ENCODE results near the gene HSPB7.
"Not testable (repeated sequence)": the region's sequence is repeated elsewhere in the genome, so short reads cannot be mapped to it uniquely, and the experiment has no call there.

Gene HSPB7

DNA sequence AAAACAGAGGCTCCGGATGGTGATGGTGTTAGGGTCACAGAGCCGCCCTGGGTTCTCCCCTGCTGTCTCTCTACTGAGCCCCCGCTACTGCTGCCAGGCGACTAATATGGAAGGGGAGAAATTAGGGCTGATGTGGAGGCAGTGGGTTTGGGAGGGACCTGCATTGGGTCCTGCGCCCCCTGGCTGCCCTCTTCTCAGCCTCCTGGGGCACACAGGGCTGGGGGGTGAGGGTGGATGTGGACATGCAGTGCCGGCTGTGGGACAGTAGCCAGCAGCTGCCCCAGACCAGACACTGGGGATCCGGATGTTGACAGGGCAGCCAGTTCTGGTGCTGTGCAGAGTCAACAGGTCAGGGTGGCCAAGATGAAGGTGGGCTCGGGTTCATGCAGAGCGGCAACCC lies 24.3 kb upstream of the HSPB7 start:
- no peaks in the 10 kb centered on the region for H3K4me1 ChIP-seq (ENCODE audit: control insufficient read depth, insufficient read depth, low read length)
- CTCF ChIA-PET, result interaction anchor here (1.0 kb wide), 1 partner anchor 32 kb away, joined by 4 read pairs; no protein-coding TSS in a partner anchor
- no peak overlapping the region for H3K27ac ChIP-seq (ENCODE audit: extremely low read depth, low read depth, low read length)
- no peaks in the 10 kb centered on the region for H3K36me3 ChIP-seq (ENCODE audit: control insufficient read depth in 2 of 2, insufficient read depth in 1 of 2, low read length in 2 of 2)
- POLR2A ChIA-PET, result no interaction called here
- no peaks in the 10 kb centered on the region for H3K9me3 ChIP-seq (ENCODE audit: control insufficient read depth, insufficient read depth, low read depth, low read length)
- no peak for TF ChIP-seq KLF16 (tag by site-specific recombination; IDR thresholded peaks at IDR 0.05)
- TF ChIP-seq ZNF175 (tag by site-specific recombination; IDR thresholded peaks at IDR 0.05), result no peak
- 0 out of 2 replicates have a peak, but pooled peaks have one; percentile 22 for TF ChIP-seq SCRT2 (tag by site-specific recombination; IDR thresholded peaks at IDR 0.05)
- H3K4me3 ChIP-seq (ENCODE audit: low read depth, low read length), result no peak overlapping the region

DNA sequence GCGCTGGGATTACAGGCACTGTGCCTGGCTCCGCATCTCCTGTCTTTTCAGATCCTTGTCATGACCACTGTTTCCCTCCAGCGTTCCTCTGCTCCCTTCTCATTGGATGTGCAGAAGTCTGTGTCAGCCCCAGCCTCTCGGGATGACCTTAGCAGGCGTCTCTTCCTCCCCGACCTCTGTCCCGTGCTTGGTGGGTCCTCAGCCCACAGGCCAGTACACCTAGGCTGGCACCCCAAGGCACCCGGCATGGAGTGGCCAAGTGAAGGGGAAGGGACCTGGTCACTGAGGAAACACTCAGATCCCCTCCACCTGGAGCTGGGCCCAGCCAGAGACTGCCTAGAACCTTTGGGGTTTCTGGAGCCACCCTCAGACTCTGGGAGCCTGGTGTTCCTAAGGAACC lies 23.4 kb upstream of the HSPB7 start:
- CTCF ChIA-PET, result interaction anchor here (1.0 to 1.4 kb wide), 2 partner anchors 31 to 33 kb away, joined by 4 to 6 read pairs; no protein-coding TSS in a partner anchor
- no peaks in the 10 kb centered on the region for H3K9me3 ChIP-seq (ENCODE audit: control insufficient read depth, insufficient read depth, low read depth, low read length)
- H3K27ac ChIP-seq (ENCODE audit: extremely low read depth, low read depth, low read length), result no peak overlapping the region
- no peak overlapping the region for H3K4me3 ChIP-seq (ENCODE audit: low read depth, low read length)
- no peaks in the 10 kb centered on the region for H3K4me1 ChIP-seq (ENCODE audit: control insufficient read depth, insufficient read depth, low read length)
- no peaks in the 10 kb centered on the region for H3K36me3 ChIP-seq (ENCODE audit: control insufficient read depth in 2 of 2, insufficient read depth in 1 of 2, low read length in 2 of 2)
- POLR2A ChIA-PET, result no interaction called here
- no peak for TF ChIP-seq ZNF16 (tag by site-specific recombination; IDR thresholded peaks at IDR 0.05; ENCODE audit: low read depth)
- no peak for TF ChIP-seq ZBTB20 (tag by site-specific recombination; IDR thresholded peaks at IDR 0.05)
- TF ChIP-seq ZNF677 (tag by site-specific recombination; IDR thresholded peaks at IDR 0.05), result no peak

DNA sequence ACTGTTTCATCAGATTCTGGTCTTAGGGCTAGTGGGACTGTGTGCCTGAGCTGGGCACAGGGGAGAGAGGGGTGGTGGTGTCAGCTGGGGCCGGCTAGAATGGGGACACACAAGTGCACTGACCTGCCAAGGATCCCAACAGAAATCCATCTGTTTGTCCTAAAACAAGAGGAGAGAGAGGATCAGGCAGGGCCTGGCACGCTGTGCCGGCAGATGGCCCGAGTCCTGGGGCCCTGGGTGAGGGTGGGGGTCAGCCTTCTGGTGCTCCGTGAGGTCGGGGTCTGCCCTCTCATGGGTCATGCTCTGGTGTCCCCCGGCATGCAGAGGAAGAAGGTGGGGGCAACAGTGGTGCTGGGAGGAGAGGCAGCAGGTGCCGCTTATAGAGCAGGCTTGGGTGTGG lies 22.0 kb upstream of the HSPB7 start:
- H3K27ac ChIP-seq (ENCODE audit: extremely low read depth, low read depth, low read length); POLR2A ChIA-PET; H3K9me3 ChIP-seq (ENCODE audit: control insufficient read depth, insufficient read depth, low read depth, low read length); H3K4me3 ChIP-seq (ENCODE audit: low read depth, low read length); H3K4me1 ChIP-seq (ENCODE audit: control insufficient read depth, insufficient read depth, low read length); H3K36me3 ChIP-seq (ENCODE audit: control insufficient read depth in 2 of 2, insufficient read depth in 1 of 2, low read length in 2 of 2): not testable (repeated sequence)
- CTCF ChIA-PET, result interaction anchor here (1.4 kb wide), 1 partner anchor 31 kb away, joined by 6 read pairs; no protein-coding TSS in a partner anchor

DNA sequence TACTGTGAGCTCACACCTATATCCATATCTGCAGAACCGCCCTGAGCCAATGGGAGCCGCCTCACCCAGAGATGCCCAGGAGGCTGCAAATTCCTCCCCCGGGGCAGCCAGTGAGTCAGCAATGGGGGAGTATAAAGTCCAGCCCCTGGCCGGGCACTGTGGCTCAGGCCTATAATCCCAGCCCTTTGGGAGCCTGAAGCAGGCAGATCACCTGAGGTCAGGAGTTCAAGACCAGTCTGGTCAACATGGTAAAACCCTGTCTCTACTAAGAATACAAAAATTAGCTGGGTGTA lies 20.7 kb upstream of the HSPB7 start:
- H3K9me3 ChIP-seq (ENCODE audit: control insufficient read depth, insufficient read depth, low read depth, low read length), result no peaks in the 10 kb centered on the region
- TF ChIP-seq ZNF175 (tag by site-specific recombination; IDR thresholded peaks at IDR 0.05), result no peak
- TF ChIP-seq GLIS2 (tag by site-specific recombination; IDR thresholded peaks at IDR 0.05), result peak; percentile 10; the same call in 1 of the 2 replicates
- H3K36me3 ChIP-seq (ENCODE audit: control insufficient read depth in 2 of 2, insufficient read depth in 1 of 2, low read length in 2 of 2), result no peaks in the 10 kb centered on the region
- H3K4me1 ChIP-seq (ENCODE audit: control insufficient read depth, insufficient read depth, low read length), result no peaks in the 10 kb centered on the region
- ChIA-PET CTCF (interaction anchor here (0.5 to 1.6 kb wide), 6 partner anchors 19 to 247 kb away, joined by 3 to 4 read pairs (median 3); no protein-coding TSS in a partner anchor), POLR2A (no interaction called here)
- no peak overlapping the region for H3K27ac ChIP-seq (ENCODE audit: extremely low read depth, low read depth, low read length)
- no peak overlapping the region for H3K4me3 ChIP-seq (ENCODE audit: low read depth, low read length)

DNA sequence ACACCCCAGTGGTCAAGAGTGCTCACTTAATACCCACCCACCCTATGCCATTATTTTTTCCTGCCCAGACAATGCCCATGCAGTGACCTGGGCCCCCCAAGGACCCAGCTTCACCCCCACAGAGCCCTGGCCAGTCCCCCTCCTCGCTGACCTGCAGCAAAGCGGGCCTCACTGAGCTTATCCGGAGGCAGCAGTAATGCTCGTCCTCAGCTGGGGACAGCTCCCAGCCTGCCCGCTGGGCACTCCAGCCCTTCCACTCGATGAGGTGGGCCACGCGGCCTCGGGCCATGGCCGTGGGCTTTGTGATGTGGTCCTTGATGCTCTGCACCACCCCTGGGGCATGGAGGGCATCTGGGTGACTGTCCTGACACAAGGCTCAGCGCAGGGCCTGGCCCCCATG lies 18.6 kb upstream of the HSPB7 start:
- H3K9me3 ChIP-seq (ENCODE audit: control insufficient read depth, insufficient read depth, low read depth, low read length); H3K4me1 ChIP-seq (ENCODE audit: control insufficient read depth, insufficient read depth, low read length); H3K27ac ChIP-seq (ENCODE audit: extremely low read depth, low read depth, low read length); H3K36me3 ChIP-seq (ENCODE audit: control insufficient read depth in 2 of 2, insufficient read depth in 1 of 2, low read length in 2 of 2); POLR2A ChIA-PET; H3K4me3 ChIP-seq (ENCODE audit: low read depth, low read length): not testable (repeated sequence)
- CTCF ChIA-PET, result interaction anchor here (0.6 kb wide), 2 partner anchors 27 to 187 kb away, joined by 3 to 4 read pairs; no protein-coding TSS in a partner anchor

DNA sequence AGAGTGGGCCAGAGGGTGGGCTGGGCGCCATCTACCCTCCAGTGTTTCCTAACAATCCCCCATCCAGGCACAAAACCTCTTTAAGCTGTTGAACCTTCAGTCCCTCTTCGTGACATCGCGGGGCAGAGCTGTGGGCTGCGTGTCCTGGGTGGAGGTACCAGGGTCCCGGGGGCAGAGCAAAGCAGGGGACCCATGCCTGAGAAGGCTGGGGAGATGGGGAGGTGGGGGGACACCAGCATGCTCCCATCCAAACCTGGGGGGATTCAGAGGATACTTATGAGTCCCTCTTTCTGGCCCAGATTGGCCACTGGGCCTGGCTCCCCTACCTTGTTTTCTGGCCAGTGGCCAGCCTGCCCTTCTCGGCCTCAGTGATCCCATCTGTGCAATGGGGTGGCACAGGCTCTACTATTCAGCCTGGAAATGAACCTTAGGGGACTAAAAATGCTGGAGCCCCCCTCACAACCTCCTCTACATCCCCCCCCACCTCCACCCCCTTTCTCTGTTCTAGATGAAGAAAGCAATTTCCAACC lies 15.3 kb upstream of the HSPB7 start:
- not testable (repeated sequence) for H3K4me3 ChIP-seq (ENCODE audit: low read depth, low read length); H3K9me3 ChIP-seq (ENCODE audit: control insufficient read depth, insufficient read depth, low read depth, low read length); H3K36me3 ChIP-seq (ENCODE audit: control insufficient read depth in 2 of 2, insufficient read depth in 1 of 2, low read length in 2 of 2); H3K27ac ChIP-seq (ENCODE audit: extremely low read depth, low read depth, low read length); H3K4me1 ChIP-seq (ENCODE audit: control insufficient read depth, insufficient read depth, low read length)
- CTCF ChIA-PET, result interaction anchor here (0.5 to 2.5 kb wide), 5 partner anchors 13 to 241 kb away, joined by 3 to 14 read pairs (median 4); no protein-coding TSS in a partner anchor
- TF ChIP-seq EGR2 (tag by site-specific recombination; IDR thresholded peaks at IDR 0.05; ENCODE audit: low read depth) (0 out of 2 replicates have a peak, but pooled peaks have one; percentile 1), KLF1 (tag by site-specific recombination; IDR thresholded peaks at IDR 0.05) (0 out of 2 replicates have a peak, but pooled peaks have one; percentile 7)
- POLR2A ChIA-PET, result interaction anchor here (0.8 kb wide), 1 partner anchor 10 kb away, joined by 3 read pairs; no protein-coding TSS in a partner anchor

All from HEK293 (cell line).